Kidney epithelial cell (primary cell): ENCODE results near the gene CDH2. TPM values are rescaled to one million over a fixed set of nuclear protein-coding genes. Genes with fewer than 3 reads are reported as not detected.
A peak's percentile ranks its signal among the peaks of the same experiment; 100 is the strongest.

Source experiments
- DNase-seq: peaks from one replicate; pipeline ENCODE4 v3.0.0-alpha.2; 2010; ENCODE audit warnings: low read depth
- H3K27me3 ChIP-seq: 2 replicates; pipeline ENCODE4 v1.6.0; 2011; ENCODE audit warnings: low read length; ENCODE audit not compliant: control insufficient read depth, insufficient read depth
- H3K36me3 ChIP-seq: 2 replicates; pipeline ENCODE4 v1.5.1; 2011; ENCODE audit warnings: low read length; ENCODE audit not compliant: control insufficient read depth, insufficient read depth
- H3K4me3 ChIP-seq: 2 replicates; pipeline ENCODE4 v1.5.1; 2011; ENCODE audit warnings: low read depth, mild to moderate bottlenecking, control low read depth, low read length
- CTCF ChIP-seq: IDR thresholded peaks from 2 replicates; pipeline ENCODE4 v1.5.1; 2011; ENCODE audit warnings: mild to moderate bottlenecking, moderate library complexity, low read length, control low read depth, inconsistent platforms; ENCODE audit not compliant: insufficient read depth, poor library complexity, severe bottlenecking
- total RNA-seq: library from RNA; depleted of rRNA; stranded (reverse); fragments of >200 nt; gene quantifications from 2 replicates; pipeline ENCODE4 v1.2.3, GENCODE V29; 2015

CDH2 gene
- total RNA-seq, 1 donor from 2014 or later, result 190 TPM

- DNase-seq, result no peak
- Histone ChIP-seq H3K4me3 (no peak overlapping the region), H3K27me3 (no peaks in the 10 kb centered on the region), H3K36me3 (no peaks in the 10 kb centered on the region)
- no peak for TF ChIP-seq CTCF
Observed at GRCh38 chr18:28068207-28068606, 108.7 kb downstream of the CDH2 start.

GRCh38 chr18:28067346-28067745 is 109.6 kb downstream of the CDH2 start:
- TF ChIP-seq CTCF, result no peak
- no peak for DNase-seq
- H3K27me3 ChIP-seq, result no peaks in the 10 kb centered on the region
- no peak overlapping the region for H3K4me3 ChIP-seq
- H3K36me3 ChIP-seq, result no peaks in the 10 kb centered on the region

GRCh38 chr18:28065793-28066186 is 111.1 kb downstream of the CDH2 start:
- Histone ChIP-seq H3K36me3 (no peaks in the 10 kb centered on the region), H3K4me3 (no peak overlapping the region), H3K27me3 (no peaks in the 10 kb centered on the region)
- DNase-seq, result no peak
- no peak for TF ChIP-seq CTCF

GRCh38 chr18:28065031-28065792 is 111.7 kb downstream of the CDH2 start:
- no peak overlapping the region for H3K4me3 ChIP-seq
- TF ChIP-seq CTCF, result no peak
- no peaks in the 10 kb centered on the region for H3K27me3 ChIP-seq
- peak; percentile 91 for DNase-seq
- no peaks in the 10 kb centered on the region for H3K36me3 ChIP-seq

- Histone ChIP-seq H3K4me3 (no peak overlapping the region), H3K36me3 (no peaks in the 10 kb centered on the region), H3K27me3 (no peaks in the 10 kb centered on the region)
- no peak for DNase-seq
- no peak for TF ChIP-seq CTCF
Observed at GRCh38 chr18:28063926-28064325, 113.0 kb downstream of the CDH2 start.

GRCh38 chr18:28063271-28063761 is 113.6 kb downstream of the CDH2 start:
- peak; percentile 44 for DNase-seq
- no peaks in the 10 kb centered on the region for H3K27me3 ChIP-seq
- H3K4me3 ChIP-seq, result no peak overlapping the region
- no peaks in the 10 kb centered on the region for H3K36me3 ChIP-seq
- no peak for TF ChIP-seq CTCF
